Measurements from ENCODE around the gene PLAAT4. TPM values are rescaled to one million over a fixed set of nuclear protein-coding genes. Genes with fewer than 3 reads are reported as not detected.

The PLAAT4 gene
- total and polyA plus RNA-seq, 2 of the 8 experiments (the other 6 are each of a cell fraction or from before 2014, with no cell fraction given), result 2.8 to 4.1 TPM

DNA sequence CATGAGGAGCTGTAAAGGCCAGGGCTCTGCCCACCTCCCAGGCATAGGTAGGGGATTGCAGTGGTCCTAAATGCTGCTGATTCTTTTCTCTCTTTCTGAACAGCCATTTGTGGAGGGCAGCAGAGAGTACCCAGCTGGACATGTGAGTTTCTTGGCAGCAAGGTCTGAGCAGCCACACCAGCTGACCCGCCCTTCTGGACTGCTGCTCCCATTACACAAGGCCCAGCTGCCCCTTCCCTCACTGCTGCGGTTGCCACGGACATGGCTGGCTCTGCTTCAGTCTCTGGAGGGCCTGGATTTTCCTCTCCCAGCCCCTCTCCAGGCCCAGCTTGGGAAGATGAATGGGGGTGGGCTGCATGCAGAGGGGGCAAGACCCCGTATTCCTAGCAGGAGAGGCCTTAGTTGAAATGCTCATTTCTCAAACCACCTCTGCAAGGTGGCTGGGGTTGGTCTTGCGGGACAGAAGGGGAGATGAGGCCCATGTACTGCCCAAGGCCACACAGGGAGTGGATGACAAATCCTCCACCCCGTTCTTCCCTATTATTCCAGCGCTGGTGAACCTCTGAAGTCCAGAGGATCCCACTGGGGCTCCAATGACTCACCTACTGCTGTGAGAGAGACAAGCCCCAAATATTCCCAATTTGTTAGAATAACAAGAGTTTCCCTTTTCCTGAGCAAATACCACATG is 26.1 kb upstream of the PLAAT4 start (continued):
- TF ChIP-seq, protein P1, sequence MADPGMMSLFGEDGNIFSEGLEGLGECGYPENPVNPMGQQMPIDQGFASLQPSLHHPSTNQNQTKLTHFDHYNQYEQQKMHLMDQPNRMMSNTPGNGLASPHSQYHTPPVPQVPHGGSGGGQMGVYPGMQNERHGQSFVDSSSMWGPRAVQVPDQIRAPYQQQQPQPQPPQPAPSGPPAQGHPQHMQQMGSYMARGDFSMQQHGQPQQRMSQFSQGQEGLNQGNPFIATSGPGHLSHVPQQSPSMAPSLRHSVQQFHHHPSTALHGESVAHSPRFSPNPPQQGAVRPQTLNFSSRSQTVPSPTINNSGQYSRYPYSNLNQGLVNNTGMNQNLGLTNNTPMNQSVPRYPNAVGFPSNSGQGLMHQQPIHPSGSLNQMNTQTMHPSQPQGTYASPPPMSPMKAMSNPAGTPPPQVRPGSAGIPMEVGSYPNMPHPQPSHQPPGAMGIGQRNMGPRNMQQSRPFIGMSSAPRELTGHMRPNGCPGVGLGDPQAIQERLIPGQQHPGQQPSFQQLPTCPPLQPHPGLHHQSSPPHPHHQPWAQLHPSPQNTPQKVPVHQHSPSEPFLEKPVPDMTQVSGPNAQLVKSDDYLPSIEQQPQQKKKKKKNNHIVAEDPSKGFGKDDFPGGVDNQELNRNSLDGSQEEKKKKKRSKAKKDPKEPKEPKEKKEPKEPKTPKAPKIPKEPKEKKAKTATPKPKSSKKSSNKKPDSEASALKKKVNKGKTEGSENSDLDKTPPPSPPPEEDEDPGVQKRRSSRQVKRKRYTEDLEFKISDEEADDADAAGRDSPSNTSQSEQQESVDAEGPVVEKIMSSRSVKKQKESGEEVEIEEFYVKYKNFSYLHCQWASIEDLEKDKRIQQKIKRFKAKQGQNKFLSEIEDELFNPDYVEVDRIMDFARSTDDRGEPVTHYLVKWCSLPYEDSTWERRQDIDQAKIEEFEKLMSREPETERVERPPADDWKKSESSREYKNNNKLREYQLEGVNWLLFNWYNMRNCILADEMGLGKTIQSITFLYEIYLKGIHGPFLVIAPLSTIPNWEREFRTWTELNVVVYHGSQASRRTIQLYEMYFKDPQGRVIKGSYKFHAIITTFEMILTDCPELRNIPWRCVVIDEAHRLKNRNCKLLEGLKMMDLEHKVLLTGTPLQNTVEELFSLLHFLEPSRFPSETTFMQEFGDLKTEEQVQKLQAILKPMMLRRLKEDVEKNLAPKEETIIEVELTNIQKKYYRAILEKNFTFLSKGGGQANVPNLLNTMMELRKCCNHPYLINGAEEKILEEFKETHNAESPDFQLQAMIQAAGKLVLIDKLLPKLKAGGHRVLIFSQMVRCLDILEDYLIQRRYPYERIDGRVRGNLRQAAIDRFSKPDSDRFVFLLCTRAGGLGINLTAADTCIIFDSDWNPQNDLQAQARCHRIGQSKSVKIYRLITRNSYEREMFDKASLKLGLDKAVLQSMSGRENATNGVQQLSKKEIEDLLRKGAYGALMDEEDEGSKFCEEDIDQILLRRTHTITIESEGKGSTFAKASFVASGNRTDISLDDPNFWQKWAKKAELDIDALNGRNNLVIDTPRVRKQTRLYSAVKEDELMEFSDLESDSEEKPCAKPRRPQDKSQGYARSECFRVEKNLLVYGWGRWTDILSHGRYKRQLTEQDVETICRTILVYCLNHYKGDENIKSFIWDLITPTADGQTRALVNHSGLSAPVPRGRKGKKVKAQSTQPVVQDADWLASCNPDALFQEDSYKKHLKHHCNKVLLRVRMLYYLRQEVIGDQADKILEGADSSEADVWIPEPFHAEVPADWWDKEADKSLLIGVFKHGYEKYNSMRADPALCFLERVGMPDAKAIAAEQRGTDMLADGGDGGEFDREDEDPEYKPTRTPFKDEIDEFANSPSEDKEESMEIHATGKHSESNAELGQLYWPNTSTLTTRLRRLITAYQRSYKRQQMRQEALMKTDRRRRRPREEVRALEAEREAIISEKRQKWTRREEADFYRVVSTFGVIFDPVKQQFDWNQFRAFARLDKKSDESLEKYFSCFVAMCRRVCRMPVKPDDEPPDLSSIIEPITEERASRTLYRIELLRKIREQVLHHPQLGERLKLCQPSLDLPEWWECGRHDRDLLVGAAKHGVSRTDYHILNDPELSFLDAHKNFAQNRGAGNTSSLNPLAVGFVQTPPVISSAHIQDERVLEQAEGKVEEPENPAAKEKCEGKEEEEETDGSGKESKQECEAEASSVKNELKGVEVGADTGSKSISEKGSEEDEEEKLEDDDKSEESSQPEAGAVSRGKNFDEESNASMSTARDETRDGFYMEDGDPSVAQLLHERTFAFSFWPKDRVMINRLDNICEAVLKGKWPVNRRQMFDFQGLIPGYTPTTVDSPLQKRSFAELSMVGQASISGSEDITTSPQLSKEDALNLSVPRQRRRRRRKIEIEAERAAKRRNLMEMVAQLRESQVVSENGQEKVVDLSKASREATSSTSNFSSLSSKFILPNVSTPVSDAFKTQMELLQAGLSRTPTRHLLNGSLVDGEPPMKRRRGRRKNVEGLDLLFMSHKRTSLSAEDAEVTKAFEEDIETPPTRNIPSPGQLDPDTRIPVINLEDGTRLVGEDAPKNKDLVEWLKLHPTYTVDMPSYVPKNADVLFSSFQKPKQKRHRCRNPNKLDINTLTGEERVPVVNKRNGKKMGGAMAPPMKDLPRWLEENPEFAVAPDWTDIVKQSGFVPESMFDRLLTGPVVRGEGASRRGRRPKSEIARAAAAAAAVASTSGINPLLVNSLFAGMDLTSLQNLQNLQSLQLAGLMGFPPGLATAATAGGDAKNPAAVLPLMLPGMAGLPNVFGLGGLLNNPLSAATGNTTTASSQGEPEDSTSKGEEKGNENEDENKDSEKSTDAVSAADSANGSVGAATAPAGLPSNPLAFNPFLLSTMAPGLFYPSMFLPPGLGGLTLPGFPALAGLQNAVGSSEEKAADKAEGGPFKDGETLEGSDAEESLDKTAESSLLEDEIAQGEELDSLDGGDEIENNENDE (IDR thresholded peaks at IDR 0.05; ENCODE audit: insufficient replicate concordance, low read length), result no peak
- no peak for TF ChIP-seq BRCA1 (IDR thresholded peaks at IDR 0.05; ENCODE audit: low read depth, low read length)
- TF ChIP-seq EZH2 (IDR thresholded peaks at IDR 0.05; ENCODE audit: low read depth, low read length, severe bottlenecking), result no peak
- no peak for TF ChIP-seq GTF2F1 (IDR thresholded peaks at IDR 0.05; ENCODE audit: borderline replicate concordance, low read depth, low read length)
- TF ChIP-seq GABPA (IDR thresholded peaks at IDR 0.05; ENCODE audit: borderline replicate concordance, insufficient read depth, low read length), result no peak
- no peak for TF ChIP-seq KDM4A (IDR thresholded peaks at IDR 0.05; ENCODE audit: low read depth, low read length, severe bottlenecking)
- TF ChIP-seq ASH2L (IDR thresholded peaks at IDR 0.05; ENCODE audit: low read length), result no peak

Measured in H1 (cell line).